NCI-H1417 treated with DMSO at 0.1 percent for 48 hours (cell line): ENCODE data around the gene TRIM24.
"Not testable (repeated sequence)": the region's sequence is repeated elsewhere in the genome, so short reads cannot be mapped to it uniquely, and the experiment has no call there.

Source experiments
- DNase-seq: peaks from one replicate; lab custom pipeline; 2025; lab: John Stamatoyannopoulos, UW

The TRIM24 gene

GRCh38 chr7:138460176-138460648, at the start of gene TRIM24:
TSS of gene TRIM24 (plus strand) at chr7:138460259. CDS start at chr7:138460549, 290 bp downstream.
- DNase-seq: peak; percentile 71

GRCh38 chr7:138412077-138412476, 48.0 kb upstream of the TRIM24 start:
- DNase-seq: not testable (repeated sequence)

- not testable (repeated sequence) for DNase-seq
Measured at GRCh38 chr7:138412921-138413320, 47.1 kb upstream of the TRIM24 start.

GRCh38 chr7:138417078-138417700, 42.9 kb upstream of the TRIM24 start:
- no peak for DNase-seq

GRCh38 chr7:138417764-138418163, 42.3 kb upstream of the TRIM24 start:
- no peak for DNase-seq

GRCh38 chr7:138418403-138418802, 41.7 kb upstream of the TRIM24 start:
- not testable (repeated sequence) for DNase-seq

- no peak for DNase-seq
Measured at GRCh38 chr7:138425026-138425425, 35.0 kb upstream of the TRIM24 start.

GRCh38 chr7:138429577-138430250, 30.3 kb upstream of the TRIM24 start:
- DNase-seq: no peak

- no peak for DNase-seq
Measured at GRCh38 chr7:138431517-138431916, 28.5 kb upstream of the TRIM24 start.

- no peak for DNase-seq
Measured at GRCh38 chr7:138433583-138434443, 26.2 kb upstream of the TRIM24 start.

- DNase-seq: no peak
Measured at GRCh38 chr7:138434597-138435019, 25.5 kb upstream of the TRIM24 start.

GRCh38 chr7:138435231-138435919, 24.7 kb upstream of the TRIM24 start:
- no peak for DNase-seq

- DNase-seq: no peak
Measured at GRCh38 chr7:138436388-138436787, 23.7 kb upstream of the TRIM24 start.

GRCh38 chr7:138440460-138440859, 19.6 kb upstream of the TRIM24 start:
- DNase-seq: no peak

- DNase-seq: no peak
Measured at GRCh38 chr7:138442822-138443221, 17.2 kb upstream of the TRIM24 start.

GRCh38 chr7:138449580-138449979, 10.5 kb upstream of the TRIM24 start:
- no peak for DNase-seq

- no peak for DNase-seq
Measured at GRCh38 chr7:138455609-138456008, 4.5 kb upstream of the TRIM24 start.

- no peak for DNase-seq
Measured at GRCh38 chr7:138456220-138456619, 3.8 kb upstream of the TRIM24 start.

GRCh38 chr7:138458576-138459412, 1.3 kb upstream of the TRIM24 start:
- DNase-seq: no peak

GRCh38 chr7:138459413-138460175, 465 bp upstream of the TRIM24 start:
- peak; percentile 97 for DNase-seq
